Neural progenitor cell (in vitro differentiated cells): ENCODE measurements around the gene PNMT.

ENCODE experiments used
- EZH2 ChIP-seq: fragments of 200-600 bp; sonication (generic); IDR thresholded peaks from 2 replicates; pipeline ENCODE4 v1.6.1; 2017; ENCODE audit warnings: antibody characterized with exemption, mild to moderate bottlenecking, moderate library complexity
- TF ChIP-seq, protein P1 (sequence below): fragments of 200-600 bp; sonication (generic); IDR thresholded peaks from 2 replicates; pipeline ENCODE4 v1.5.1; 2017; ENCODE audit warnings: antibody characterized with exemption, mild to moderate bottlenecking

DNA sequence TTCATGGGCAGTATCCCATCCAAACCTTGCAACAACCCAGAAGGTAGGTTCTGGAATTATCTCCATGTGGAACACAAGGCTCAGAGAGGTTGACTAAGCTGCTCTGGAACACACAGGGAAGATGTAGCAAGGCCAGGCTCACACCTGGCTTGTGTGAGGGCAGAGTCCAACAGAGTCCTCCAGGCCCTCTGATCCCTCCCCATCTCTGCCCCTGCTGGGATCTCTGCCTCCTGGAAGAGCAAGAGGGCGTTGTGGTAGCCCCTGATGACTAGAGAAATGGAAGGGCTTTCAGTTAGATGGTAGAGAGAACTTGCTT, 48.5 kb upstream of the PNMT start:
- TF ChIP-seq, protein P1, sequence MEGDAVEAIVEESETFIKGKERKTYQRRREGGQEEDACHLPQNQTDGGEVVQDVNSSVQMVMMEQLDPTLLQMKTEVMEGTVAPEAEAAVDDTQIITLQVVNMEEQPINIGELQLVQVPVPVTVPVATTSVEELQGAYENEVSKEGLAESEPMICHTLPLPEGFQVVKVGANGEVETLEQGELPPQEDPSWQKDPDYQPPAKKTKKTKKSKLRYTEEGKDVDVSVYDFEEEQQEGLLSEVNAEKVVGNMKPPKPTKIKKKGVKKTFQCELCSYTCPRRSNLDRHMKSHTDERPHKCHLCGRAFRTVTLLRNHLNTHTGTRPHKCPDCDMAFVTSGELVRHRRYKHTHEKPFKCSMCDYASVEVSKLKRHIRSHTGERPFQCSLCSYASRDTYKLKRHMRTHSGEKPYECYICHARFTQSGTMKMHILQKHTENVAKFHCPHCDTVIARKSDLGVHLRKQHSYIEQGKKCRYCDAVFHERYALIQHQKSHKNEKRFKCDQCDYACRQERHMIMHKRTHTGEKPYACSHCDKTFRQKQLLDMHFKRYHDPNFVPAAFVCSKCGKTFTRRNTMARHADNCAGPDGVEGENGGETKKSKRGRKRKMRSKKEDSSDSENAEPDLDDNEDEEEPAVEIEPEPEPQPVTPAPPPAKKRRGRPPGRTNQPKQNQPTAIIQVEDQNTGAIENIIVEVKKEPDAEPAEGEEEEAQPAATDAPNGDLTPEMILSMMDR: no peak
- no peak for TF ChIP-seq EZH2
